Measurements from ENCODE around the gene ADAM12. TPM values are rescaled to one million over a fixed set of nuclear protein-coding genes. Genes with fewer than 3 reads are reported as not detected.

The ADAM12 gene
- total and polyA plus RNA-seq, 2 of the 13 experiments (the other 11 are each of a cell fraction or from before 2014, with no cell fraction given) = not detected

GRCh38 chr10:126301701-126302475 is 86.4 kb downstream of the ADAM12 start:
- no peaks in the 10 kb centered on the region for H3K4me1 ChIP-seq (ENCODE audit: insufficient read depth, low read length)
- 6% methylated on average over 9 of the region's 9 CpGs for WGBS (ENCODE audit: low lambda C conversion rate)
- intact Hi-C loops (cut with micrococcal nuclease; ENCODE audit: unreplicated experiment) = no loop called here
- no peaks in the 10 kb centered on the region for H3K79me2 ChIP-seq (ENCODE audit: insufficient read depth, low read length)
- no peak overlapping the region for H3K27ac ChIP-seq (ENCODE audit: extremely low read length, insufficient read depth, low read length)
- no peak for FAIRE-seq
- no TSS peak for BruUV-seq (replicated peaks)
- H3K36me3 ChIP-seq (replicated peaks in 1 of 2; ENCODE audit: control insufficient read depth in 1 of 2, insufficient read depth in 2 of 2, low read length in 2 of 2) = no peaks in the 10 kb centered on the region
- no peaks in the 10 kb centered on the region for H4K20me1 ChIP-seq (ENCODE audit: insufficient read depth, low read length)
- no peaks in the 10 kb centered on the region for H3K9me3 ChIP-seq (ENCODE audit: low read length)
- ChIA-PET CTCF (ENCODE audit: low intra/inter-chr PET ratio, low total read pairs) (no interaction called here), POLR2A (no interaction called here)
- no peak overlapping the region for H3K4me3 ChIP-seq (replicated peaks in 1 of 3; ENCODE audit: insufficient read depth in 1 of 3, low read depth in 2 of 3, low read length in 3 of 3)
- H3K27me3 ChIP-seq (ENCODE audit: control insufficient read depth in 1 of 2, insufficient read depth in 2 of 2, low read length in 2 of 2) = peaks cover 0 to 11% of the 10 kb centered on the region in 2 experiments; a peak in 1 of 5 replicates
- ATAC-seq = no peak
- no peak overlapping the region for H2AFZ ChIP-seq (ENCODE audit: low read length)
- H3K4me2 ChIP-seq (ENCODE audit: low read depth, low read length) = no peak overlapping the region
- TF ChIP-seq TFE3 (CRISPR knock-in tag; IDR thresholded peaks at IDR 0.05) (no peak), MAFF (IDR thresholded peaks at IDR 0.05; ENCODE audit: low read depth, low read length) (peak; percentile 86), MAFK (conservative IDR thresholded peaks at IDR 0.05 in 1 of 2, IDR thresholded peaks at IDR 0.05 in 1 of 2; ENCODE audit: low read length in 2 of 2) (peak; percentile 84)
- in situ Hi-C loops (cut with HindIII; ENCODE audit: extremely low pct_ligation_motif_present, low pct_unique_long_range_greater_than_20kb) = no loop called here
- no peak for DNase-seq (ENCODE audit: low spot score)
- no peak overlapping the region for H3K9ac ChIP-seq (ENCODE audit: insufficient read depth, low read depth, low read length)

- 3% methylated on average over 5 of the region's 5 CpGs for WGBS (ENCODE audit: low lambda C conversion rate)
Measured at GRCh38 chr10:126294451-126294850, 93.8 kb downstream of the ADAM12 start.

More at GRCh38 chr10:126294451-126294850, 93.8 kb downstream of the ADAM12 start:
- no peaks in the 10 kb centered on the region for H3K36me3 ChIP-seq (replicated peaks in 1 of 2; ENCODE audit: control insufficient read depth in 1 of 2, insufficient read depth in 2 of 2, low read length in 2 of 2)
- H3K4me1 ChIP-seq (ENCODE audit: insufficient read depth, low read length) = no peaks in the 10 kb centered on the region
- 0 out of 5 replicates have a peak, but pooled peaks cover 0 to 5% of the 10 kb centered on the region in 2 experiments for H3K27me3 ChIP-seq (ENCODE audit: control insufficient read depth in 1 of 2, insufficient read depth in 2 of 2, low read length in 2 of 2)
- ATAC-seq (no peak), DNase-seq (ENCODE audit: low spot score) (no peak), FAIRE-seq (no peak)
- H3K4me2 ChIP-seq (ENCODE audit: low read depth, low read length) = no peak overlapping the region
- no peak for TF ChIP-seq MYPOP (CRISPR knock-in tag; IDR thresholded peaks at IDR 0.05)
- H3K4me3 ChIP-seq (replicated peaks in 1 of 3; ENCODE audit: insufficient read depth in 1 of 3, low read depth in 2 of 3, low read length in 3 of 3) = no peak overlapping the region
- H3K9me3 ChIP-seq (ENCODE audit: low read length) = no peaks in the 10 kb centered on the region
- H3K9ac ChIP-seq (ENCODE audit: insufficient read depth, low read depth, low read length) = no peak overlapping the region
- H2AFZ ChIP-seq (ENCODE audit: low read length) = no peak overlapping the region
- no peaks in the 10 kb centered on the region for H4K20me1 ChIP-seq (ENCODE audit: insufficient read depth, low read length)
- intact Hi-C loops (cut with micrococcal nuclease; ENCODE audit: unreplicated experiment) (no loop called here), in situ Hi-C loops (cut with HindIII; ENCODE audit: extremely low pct_ligation_motif_present, low pct_unique_long_range_greater_than_20kb) (no loop called here)
- H3K79me2 ChIP-seq (ENCODE audit: insufficient read depth, low read length) = no peaks in the 10 kb centered on the region
- no TSS peak for BruUV-seq (replicated peaks)
- H3K27ac ChIP-seq (ENCODE audit: extremely low read length, insufficient read depth, low read length) = no peak overlapping the region
- ChIA-PET POLR2A (no interaction called here), CTCF (ENCODE audit: low intra/inter-chr PET ratio, low total read pairs) (no interaction called here)
